Fibroblast of villous mesenchyme (primary cell): ENCODE results near the gene COX6B2. TPM values are rescaled to one million over a fixed set of nuclear protein-coding genes. Genes with fewer than 3 reads are reported as not detected.

ENCODE experiments used
- DNase-seq: peaks from one replicate; pipeline ENCODE4 v3.0.0-alpha.2; 2010; ENCODE audit warnings: low read depth
- H3K4me3 ChIP-seq: 2 replicates; pipeline ENCODE4 v1.5.1; 2011; ENCODE audit warnings: low read depth, mild to moderate bottlenecking, low read length
- total RNA-seq: library from RNA; depleted of rRNA; stranded (reverse); fragments of >200 nt; gene quantifications from 2 replicates; pipeline ENCODE4 v1.2.3, GENCODE V29; 2012
- TF ChIP-seq, protein P1 (sequence below): IDR thresholded peaks from 2 replicates; pipeline ENCODE4 v1.5.1; 2012; ENCODE audit warnings: low read depth, mild to moderate bottlenecking, low read length; ENCODE audit not compliant: insufficient read depth

Gene COX6B2
- total RNA-seq, 1 donor, result under 0.01 TPM

DNA sequence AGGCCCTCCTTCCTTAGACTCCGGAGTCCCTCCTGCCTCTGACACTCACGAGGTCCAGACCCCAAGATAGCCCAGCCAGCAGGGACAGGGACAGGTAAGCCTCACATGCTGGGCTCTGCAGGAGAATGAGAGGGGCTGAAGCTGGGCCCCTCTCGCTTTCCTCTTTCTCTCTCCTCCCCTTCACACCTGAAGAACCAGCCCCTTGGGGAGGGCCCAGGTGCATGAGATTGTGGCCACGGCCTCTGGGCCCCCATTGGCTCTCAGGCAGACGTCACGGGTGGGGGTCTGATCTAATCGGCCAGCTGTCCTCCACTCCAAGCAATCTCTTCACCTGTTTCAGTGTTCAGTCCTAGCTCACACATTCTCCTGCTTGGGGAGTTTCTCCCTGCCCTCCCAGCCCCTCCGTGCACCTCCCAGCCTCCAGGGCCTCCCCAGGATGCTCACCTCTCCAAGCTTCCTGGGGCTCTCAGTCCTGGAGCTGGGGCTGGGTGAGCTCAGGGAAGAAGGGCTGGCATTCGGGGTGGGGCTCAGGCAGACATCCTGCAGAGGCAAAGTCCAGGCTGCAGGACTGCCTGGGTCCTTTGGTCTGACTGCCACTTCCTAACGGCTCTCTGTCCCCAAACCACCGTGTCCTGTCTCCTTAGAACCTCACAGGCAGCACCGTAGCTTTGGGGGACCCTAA lies 32.2 kb downstream of the COX6B2 start:
- TF ChIP-seq, protein P1, sequence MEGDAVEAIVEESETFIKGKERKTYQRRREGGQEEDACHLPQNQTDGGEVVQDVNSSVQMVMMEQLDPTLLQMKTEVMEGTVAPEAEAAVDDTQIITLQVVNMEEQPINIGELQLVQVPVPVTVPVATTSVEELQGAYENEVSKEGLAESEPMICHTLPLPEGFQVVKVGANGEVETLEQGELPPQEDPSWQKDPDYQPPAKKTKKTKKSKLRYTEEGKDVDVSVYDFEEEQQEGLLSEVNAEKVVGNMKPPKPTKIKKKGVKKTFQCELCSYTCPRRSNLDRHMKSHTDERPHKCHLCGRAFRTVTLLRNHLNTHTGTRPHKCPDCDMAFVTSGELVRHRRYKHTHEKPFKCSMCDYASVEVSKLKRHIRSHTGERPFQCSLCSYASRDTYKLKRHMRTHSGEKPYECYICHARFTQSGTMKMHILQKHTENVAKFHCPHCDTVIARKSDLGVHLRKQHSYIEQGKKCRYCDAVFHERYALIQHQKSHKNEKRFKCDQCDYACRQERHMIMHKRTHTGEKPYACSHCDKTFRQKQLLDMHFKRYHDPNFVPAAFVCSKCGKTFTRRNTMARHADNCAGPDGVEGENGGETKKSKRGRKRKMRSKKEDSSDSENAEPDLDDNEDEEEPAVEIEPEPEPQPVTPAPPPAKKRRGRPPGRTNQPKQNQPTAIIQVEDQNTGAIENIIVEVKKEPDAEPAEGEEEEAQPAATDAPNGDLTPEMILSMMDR, result no peak
- no peak for DNase-seq

GRCh38 chr19:55321466-55322137 lies 32.9 kb downstream of the COX6B2 start:
- no peak for DNase-seq
- TF ChIP-seq, protein P1, result no peak

More for the DNA sequence above, 32.2 kb downstream of the COX6B2 start:
- H3K4me3 ChIP-seq, result no peak overlapping the region

GRCh38 chr19:55320844-55321419 lies 33.6 kb downstream of the COX6B2 start:
- DNase-seq, result no peak
- TF ChIP-seq, protein P1, result no peak
- H3K4me3 ChIP-seq, result no peak overlapping the region

More at GRCh38 chr19:55321466-55322137, 32.9 kb downstream of the COX6B2 start:
- H3K4me3 ChIP-seq, result no peak overlapping the region

- no peak overlapping the region for H3K4me3 ChIP-seq
- DNase-seq, result peak; percentile 28
- TF ChIP-seq, protein P1, result no peak
Observed at GRCh38 chr19:55319785-55320184, 34.7 kb downstream of the COX6B2 start.

- TF ChIP-seq, protein P1, result no peak
- H3K4me3 ChIP-seq, result no peak overlapping the region
- no peak for DNase-seq
Observed at GRCh38 chr19:55316646-55317045, 37.9 kb downstream of the COX6B2 start.

DNA sequence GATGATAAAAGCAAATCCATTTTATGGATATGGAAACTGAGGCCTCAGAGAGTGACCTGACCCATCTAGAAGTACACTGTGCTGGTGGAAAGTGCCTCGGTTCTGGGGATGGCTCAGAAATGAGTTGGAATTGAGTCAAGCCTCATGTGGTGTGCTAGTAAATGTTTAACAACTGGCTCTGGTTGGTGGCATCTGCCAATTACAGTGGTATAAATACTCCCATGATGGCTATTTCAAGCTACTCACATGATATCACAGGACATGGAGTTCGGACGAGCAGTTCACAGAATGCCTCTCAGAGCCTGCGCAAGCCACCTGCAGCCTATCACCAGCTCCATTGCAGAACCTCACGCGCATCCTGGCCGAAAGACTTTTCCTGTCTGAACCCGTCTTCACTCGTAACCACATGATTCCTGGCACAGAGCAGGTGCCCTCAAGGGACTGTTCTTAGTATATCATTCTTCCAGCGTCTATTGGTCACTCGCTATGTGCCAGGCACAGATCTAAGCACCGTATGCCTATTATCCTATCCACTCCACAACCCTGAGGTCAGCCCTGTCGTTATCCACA lies 38.5 kb downstream of the COX6B2 start:
- TF ChIP-seq, protein P1, result no peak
- no peak overlapping the region for H3K4me3 ChIP-seq
- DNase-seq, result no peak
